Endothelial cell of umbilical vein (primary cell): Measurements from ENCODE around the gene SAP30. TPM values are rescaled to one million over a fixed set of nuclear protein-coding genes. Genes with fewer than 3 reads are reported as not detected.

ENCODE experiments used
- BruUV-seq: library from RNA; stranded (reverse); fragments of 400-500 nt; replicated peaks from 2 replicates; lab custom pipeline; 2021; lab: Mats Ljungman, UMichigan
- CTCF ChIA-PET: fragments of 300-600, 350-600 bp; sonication (Branson Sonifier 250); formaldehyde crosslinking; loops from one replicate; lab custom pipeline; 2021; ENCODE audit warnings: antibody characterized with exemption, inconsistent platforms; lab: Charles Lee
- POLR2A ChIA-PET: fragments of 300-600, 350-600 bp; sonication (Branson Sonifier 250); formaldehyde crosslinking; loops from one replicate; lab custom pipeline; 2021; ENCODE audit warnings: antibody characterized with exemption, inconsistent platforms; lab: Charles Lee
- DNase-seq: peaks from one replicate; pipeline ENCODE4 v3.0.0-alpha.2; 2011; ENCODE audit warnings: low read depth, low spot score
- FAIRE-seq: peaks from 2 replicates; lab custom pipeline; 2011; peaks lifted over from hg19 to GRCh38; lab: Jason Lieb, UNC
- H2AFZ ChIP-seq: 2 replicates; pipeline ENCODE4 v1.6.0; 2012; ENCODE audit warnings: low read depth, low read length, control low read depth, inconsistent platforms
- H3K27ac ChIP-seq: 2 replicates; pipeline ENCODE4 v1.5.1; 2011; ENCODE audit warnings: low read depth, mild to moderate bottlenecking, control low read depth, low read length, moderate library complexity; ENCODE audit not compliant: insufficient read depth
- H3K27me3 ChIP-seq, 2 experiments: 2 replicates each; pipeline versions ENCODE4 v1.6.0 to v1.6.1; 2011; ENCODE audit warnings: low read length in 2 of 2, mixed read lengths in 1 of 2; ENCODE audit not compliant: control insufficient read depth in 2 of 2, insufficient read depth in 2 of 2
- H3K36me3 ChIP-seq, 2 experiments: 2 replicates in 1 of 2; 3 replicates in 1 of 2; pipeline ENCODE4 v1.5.1; 2011; ENCODE audit warnings: low read length in 2 of 2, mild to moderate bottlenecking in 1 of 2, moderate library complexity in 1 of 2; ENCODE audit not compliant: control insufficient read depth in 2 of 2, insufficient read depth in 2 of 2; ENCODE audit errors: extremely low read depth in 1 of 2
- H3K4me1 ChIP-seq: 3 replicates; pipeline ENCODE4 v1.5.1; 2011; ENCODE audit warnings: mild to moderate bottlenecking, low read length; ENCODE audit not compliant: control insufficient read depth, insufficient read depth; ENCODE audit errors: extremely low read depth
- H3K4me2 ChIP-seq: 2 replicates; pipeline ENCODE4 v1.6.1; 2011; ENCODE audit warnings: low read length, control low read depth, mixed read lengths; ENCODE audit not compliant: insufficient read depth
- H3K4me3 ChIP-seq, 3 experiments: fragments of 200-600 bp in 1 of 3; sonication (generic), shearing (Covaris generic) in 1 of 3; replicated peaks in 1 of 3; 2 replicates each; pipeline ENCODE4 v1.5.1; 2011 to 2016; ENCODE audit warnings: control low read depth in 3 of 3, low read length in 3 of 3, mild to moderate bottlenecking in 2 of 3, inconsistent platforms in 1 of 3, low read depth in 1 of 3, moderate library complexity in 1 of 3; ENCODE audit not compliant: insufficient read depth in 1 of 3
- H3K79me2 ChIP-seq: 2 replicates; pipeline ENCODE4 v1.6.0; 2012; ENCODE audit warnings: low read length, inconsistent platforms; ENCODE audit not compliant: control insufficient read depth, insufficient read depth
- H3K9ac ChIP-seq: replicated peaks from 2 replicates; pipeline ENCODE3; 2011; ENCODE audit warnings: low read length, control low read depth; ENCODE audit not compliant: insufficient read depth; ENCODE audit errors: extremely low read depth
- H3K9me1 ChIP-seq: replicated peaks from 3 replicates; pipeline ENCODE4 v1.6.0; 2011; ENCODE audit warnings: mild to moderate bottlenecking, low read length; ENCODE audit not compliant: control insufficient read depth, insufficient read depth; ENCODE audit errors: extremely low read depth
- H3K9me3 ChIP-seq: replicated peaks from 2 replicates; pipeline ENCODE4 v1.5.1; 2012; ENCODE audit warnings: low read length, inconsistent platforms; ENCODE audit not compliant: control insufficient read depth, insufficient read depth
- H4K20me1 ChIP-seq: replicated peaks from 2 replicates; pipeline ENCODE3; 2011; ENCODE audit warnings: mild to moderate bottlenecking, low read length; ENCODE audit not compliant: control insufficient read depth, insufficient read depth; ENCODE audit errors: extremely low read depth
- JUN ChIP-seq: IDR thresholded peaks from 2 replicates; pipeline ENCODE4 v1.6.1; 2011; ENCODE audit warnings: borderline replicate concordance, low read depth; ENCODE audit not compliant: insufficient read length, insufficient read depth
- dilution Hi-C: fragments of 300-500 bp; cut with MboI; formaldehyde crosslinking; loops from one replicate; pipeline ENCODE4 v1.15.0; 2019; ENCODE audit warnings: low sequenced_read_pairs; ENCODE audit not compliant: extremely low pct_ligation_motif_present
- intact Hi-C: fragments of 100-400 bp; cut with micrococcal nuclease; formaldehyde crosslinking; loops from one replicate; pipeline ENCODE4 v1.10.0; 2022
- polyA plus RNA-seq, 4 experiments: library from polyadenylated mRNA; depleted of rRNA in 3 of 4; stranded (reverse) in 3 of 4; unstranded in 1 of 4; fragments of >200 nt; gene quantifications; 2 replicates each; pipeline versions ENCODE4 v1.2.1 to v1.2.3, GENCODE V29; 2011 to 2012; ENCODE audit warnings: missing spikeins in 1 of 4
- total RNA-seq: library from RNA; stranded (reverse); gene quantifications from 2 replicates; pipeline ENCODE4 v1.2.3, GENCODE V29; 2021
- TF ChIP-seq, protein P1 (sequence below): IDR thresholded peaks from 2 replicates; pipeline ENCODE4 v1.6.1; 2011; ENCODE audit not compliant: insufficient read depth, insufficient read length

SAP30 gene
- total and polyA plus RNA-seq, 2 donors (not counting 3 experiments of a cell fraction or from before 2014, with no cell fraction given), result 9.9 to 23.8 TPM

GRCh38 chr4:173405840-173406606 is 35.3 kb downstream of the SAP30 start:
- H3K9ac ChIP-seq, result no peak overlapping the region
- H3K27ac ChIP-seq, result no peak overlapping the region
- H3K9me1 ChIP-seq, result no peaks in the 10 kb centered on the region
- FAIRE-seq (no peak), DNase-seq (no peak)
- no peaks in the 10 kb centered on the region for H3K4me1 ChIP-seq
- no peak overlapping the region for H3K4me3 ChIP-seq
- dilution Hi-C loops (no loop called here), intact Hi-C loops (no loop called here)
- no peak overlapping the region for H3K4me2 ChIP-seq
- H3K9me3 ChIP-seq, result no peaks in the 10 kb centered on the region
- H3K36me3 ChIP-seq, result no peaks in the 10 kb centered on the region
- H3K27me3 ChIP-seq, result no peaks in the 10 kb centered on the region
- ChIA-PET CTCF (no interaction called here), POLR2A (no interaction called here)
- no peak for TF ChIP-seq JUN
- H3K79me2 ChIP-seq, result no peaks in the 10 kb centered on the region
- no TSS peak for BruUV-seq
- no peaks in the 10 kb centered on the region for H4K20me1 ChIP-seq
- H2AFZ ChIP-seq, result no peak overlapping the region

GRCh38 chr4:173410079-173410478 is 39.3 kb downstream of the SAP30 start:
- FAIRE-seq, result no peak
- CTCF ChIA-PET, result interaction anchor here (1.3 to 2.0 kb wide), 3 partner anchors 10 to 91 kb away, joined by 4 to 11 read pairs (median 5); no protein-coding TSS in a partner anchor
- BruUV-seq, result no TSS peak
- TF ChIP-seq, protein P1, sequence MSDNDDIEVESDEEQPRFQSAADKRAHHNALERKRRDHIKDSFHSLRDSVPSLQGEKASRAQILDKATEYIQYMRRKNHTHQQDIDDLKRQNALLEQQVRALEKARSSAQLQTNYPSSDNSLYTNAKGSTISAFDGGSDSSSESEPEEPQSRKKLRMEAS, result no peak
- no peaks in the 10 kb centered on the region for H3K9me1 ChIP-seq
- dilution Hi-C loops (no loop called here), intact Hi-C loops (loop anchor here (10.0 kb wide), 1 partner anchor 345 kb away; no protein-coding TSS in a partner anchor)
- H3K4me1 ChIP-seq, result peaks cover 13% of the 10 kb centered on the region
- POLR2A ChIA-PET, result no interaction called here
- H3K4me3 ChIP-seq, result no peak overlapping the region
- no peak overlapping the region for H3K27ac ChIP-seq
- H3K4me2 ChIP-seq, result no peak overlapping the region
- no peaks in the 10 kb centered on the region for H3K9me3 ChIP-seq
- no peaks in the 10 kb centered on the region for H4K20me1 ChIP-seq
- H2AFZ ChIP-seq, result no peak overlapping the region
- no peak overlapping the region for H3K9ac ChIP-seq
- DNase-seq, result no peak
- H3K36me3 ChIP-seq, result no peaks in the 10 kb centered on the region
- H3K79me2 ChIP-seq, result no peaks in the 10 kb centered on the region
- no peaks in the 10 kb centered on the region for H3K27me3 ChIP-seq
